HG03045 (cell line): ENCODE measurements around the gene DAPP1.
"Not testable (repeated sequence)": the region's sequence is repeated elsewhere in the genome, so short reads cannot be mapped to it uniquely, and the experiment has no call there.

ENCODE experiments used
- ATAC-seq: cut with Tn5 transposase; IDR thresholded peaks from one replicate; pipeline ENCODE4 v1.9.1; 2021; ENCODE audit warnings: mild to moderate bottlenecking, moderate library complexity; ENCODE audit not compliant: unreplicated experiment

Gene DAPP1

DNA sequence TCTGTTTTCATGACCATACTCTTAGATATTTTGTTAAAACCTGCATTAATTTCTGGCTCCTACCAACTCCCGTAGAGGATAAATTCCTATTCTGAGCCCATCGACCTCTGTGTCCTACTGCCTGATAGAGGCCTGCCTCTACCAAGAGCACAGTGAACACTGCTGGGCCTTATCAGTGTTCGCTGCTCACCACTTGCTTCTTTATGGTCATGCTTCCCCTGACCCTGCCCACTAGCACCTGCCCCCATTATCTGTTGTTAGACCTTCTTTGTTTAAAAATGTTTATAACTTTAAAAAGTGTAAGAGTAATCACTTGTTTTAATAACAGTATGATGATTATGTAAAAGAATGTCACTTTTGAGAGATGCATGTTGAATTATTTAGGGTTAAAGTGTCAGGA, 6.1 kb downstream of the DAPP1 start:
- no peak for ATAC-seq

DNA sequence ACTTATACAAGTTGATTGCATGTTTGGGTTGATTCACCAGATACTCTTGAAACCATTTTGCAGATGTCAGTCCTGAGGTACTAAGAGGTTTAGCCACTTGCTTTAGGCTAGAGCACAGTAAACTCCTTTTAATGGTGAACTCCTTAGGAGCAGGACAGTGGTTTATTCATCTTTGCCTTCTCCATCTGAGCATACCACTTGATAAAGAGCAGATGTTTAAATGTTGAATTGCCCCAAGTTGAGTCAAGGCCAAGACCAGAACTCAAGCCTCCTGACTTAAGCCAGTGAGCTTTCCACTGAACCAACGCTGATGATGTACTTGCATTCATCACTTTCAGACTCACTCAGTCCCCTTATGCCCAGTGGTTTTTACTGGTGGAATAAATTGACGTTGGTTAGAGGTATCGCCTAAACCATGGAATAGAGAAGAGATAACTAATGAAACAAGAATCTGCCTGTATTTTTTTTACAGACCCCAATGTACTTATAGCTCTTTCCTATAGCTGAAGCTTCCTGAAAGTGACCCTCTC, 7.5 kb downstream of the DAPP1 start:
- ATAC-seq, result no peak

DNA sequence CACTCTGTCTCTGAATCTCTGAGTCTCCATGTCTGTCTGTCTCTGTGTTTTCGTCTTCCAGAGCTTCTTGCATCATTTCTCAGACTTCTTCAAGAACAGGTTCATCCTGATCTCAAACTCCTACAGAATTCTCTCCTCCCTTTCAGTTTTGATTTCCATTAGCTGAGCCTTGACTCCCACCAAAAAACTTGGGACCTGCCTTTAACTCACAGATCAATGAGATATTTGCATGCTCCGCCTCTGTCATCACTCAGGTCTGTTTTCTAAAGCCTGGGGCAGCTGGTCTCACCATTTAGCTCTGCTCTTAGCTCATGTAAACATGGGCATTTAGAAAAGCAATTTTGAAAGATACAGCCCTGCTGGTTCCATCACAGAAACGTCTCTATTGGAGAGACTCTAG, 8.6 kb downstream of the DAPP1 start:
- ATAC-seq, result no peak

DNA sequence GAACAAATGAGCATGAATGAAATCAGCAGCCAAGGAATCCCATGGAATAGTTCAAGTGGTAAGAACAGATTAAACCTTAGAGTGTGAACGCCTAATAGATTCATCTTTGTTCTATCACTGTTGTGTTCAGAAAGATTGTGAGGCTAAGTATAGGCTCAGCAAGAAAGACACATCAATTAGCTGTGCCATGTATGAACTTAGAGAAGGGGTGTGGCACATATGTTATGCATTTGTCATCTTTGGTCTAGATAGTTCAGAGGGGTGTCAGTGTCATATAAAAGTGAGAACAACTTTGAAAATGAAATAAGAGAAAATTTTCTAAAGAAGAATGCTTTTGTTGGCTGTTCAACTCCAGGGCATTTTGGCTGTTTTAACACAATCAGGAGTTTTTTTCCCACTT, 9.4 kb downstream of the DAPP1 start:
- ATAC-seq, result no peak

DNA sequence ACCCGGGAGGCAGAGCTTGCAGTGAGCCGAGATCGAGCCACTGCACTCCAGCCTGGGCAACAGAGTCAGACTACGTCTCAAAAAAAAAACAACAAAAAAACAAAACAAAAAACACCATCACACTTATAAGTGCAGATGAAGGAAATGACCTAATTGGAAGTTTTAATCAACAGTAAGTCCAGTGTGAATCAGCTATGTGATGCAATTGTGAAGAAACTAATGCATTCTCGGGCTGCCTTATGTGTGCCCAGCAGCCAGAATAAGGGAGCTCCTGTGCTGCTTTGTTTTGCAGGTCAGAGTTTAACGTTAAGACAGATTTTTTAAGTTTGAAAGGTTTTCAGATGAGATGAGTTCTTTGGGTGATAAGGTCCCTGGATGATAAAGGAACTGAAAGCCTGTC, 10.8 kb downstream of the DAPP1 start:
- no peak for ATAC-seq

DNA sequence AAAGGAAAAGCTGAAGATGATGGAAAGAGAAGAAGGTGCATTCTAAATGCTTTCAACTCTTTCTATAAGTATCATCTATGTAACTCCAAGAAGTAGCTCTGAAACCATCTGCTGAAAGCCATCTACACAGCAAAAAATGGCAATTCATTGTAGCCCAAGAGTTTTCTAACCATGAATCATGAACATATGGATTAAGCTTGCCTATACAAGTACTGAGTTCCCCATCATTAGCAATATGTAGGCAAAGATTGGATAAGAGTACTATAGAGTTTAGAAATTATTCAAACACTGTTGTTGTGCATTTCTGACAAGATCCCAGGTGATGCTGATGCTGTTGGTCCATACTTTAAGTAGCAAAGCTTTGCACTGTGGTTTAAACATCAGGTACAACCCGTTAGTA, 11.2 kb downstream of the DAPP1 start:
- no peak for ATAC-seq

DNA sequence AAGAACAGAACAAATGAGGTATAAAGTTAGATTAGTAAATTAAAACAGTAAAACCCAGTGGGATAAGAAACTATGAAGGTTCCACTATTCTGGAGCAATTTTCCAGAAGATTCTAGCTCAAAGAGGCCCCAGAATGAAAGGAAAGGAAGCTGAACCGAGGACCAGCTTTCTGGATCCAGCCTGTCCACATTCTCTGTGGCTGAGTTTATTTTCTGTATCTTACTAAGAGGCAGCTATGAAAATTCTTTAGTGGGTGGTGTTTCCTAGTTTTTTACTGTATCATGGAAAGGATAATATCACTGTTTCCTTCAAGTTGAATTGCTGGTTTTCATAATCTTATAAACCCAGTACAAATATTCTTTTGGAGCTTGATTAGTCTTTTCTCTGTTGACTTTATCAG, 11.8 kb downstream of the DAPP1 start:
- no peak for ATAC-seq

DNA sequence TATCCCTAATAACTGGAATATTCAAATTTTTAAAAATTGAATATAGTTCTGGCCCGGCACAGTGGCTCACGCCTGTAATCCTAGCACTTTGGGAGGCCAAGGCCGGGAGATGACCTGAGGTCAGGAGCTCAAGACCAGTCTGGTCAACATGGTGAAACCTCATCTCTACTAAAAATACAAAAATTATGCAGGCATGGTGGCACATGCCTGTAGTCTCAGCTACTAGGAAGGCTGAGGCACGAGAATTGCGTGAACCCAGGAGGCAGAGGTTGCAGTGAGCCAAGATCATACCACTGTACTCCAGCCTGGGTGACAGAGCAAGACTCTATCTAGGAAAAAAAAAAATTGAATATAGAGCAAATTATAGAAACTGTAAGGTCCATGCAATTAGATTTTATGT, 13.4 kb downstream of the DAPP1 start:
- ATAC-seq, result not testable (repeated sequence)

DNA sequence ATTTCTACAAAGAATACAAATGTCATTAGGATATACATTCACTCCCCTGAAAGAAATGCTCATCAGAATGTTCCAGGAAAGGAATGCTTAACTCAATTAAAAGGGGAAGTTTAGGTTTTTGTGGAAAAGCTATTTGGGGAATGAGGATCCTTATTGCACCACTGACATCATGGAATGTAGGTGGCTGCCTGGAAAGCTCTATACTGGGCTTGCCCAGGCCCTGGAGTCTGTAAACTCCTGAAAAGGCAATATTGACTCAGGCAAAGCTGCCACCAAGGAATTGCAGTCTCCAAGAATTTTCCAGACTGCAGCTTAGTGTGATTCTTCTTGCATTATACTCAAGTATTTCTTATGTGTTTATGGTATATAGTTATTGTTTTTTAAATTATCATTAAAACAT, 15.7 kb downstream of the DAPP1 start:
- no peak for ATAC-seq

DNA sequence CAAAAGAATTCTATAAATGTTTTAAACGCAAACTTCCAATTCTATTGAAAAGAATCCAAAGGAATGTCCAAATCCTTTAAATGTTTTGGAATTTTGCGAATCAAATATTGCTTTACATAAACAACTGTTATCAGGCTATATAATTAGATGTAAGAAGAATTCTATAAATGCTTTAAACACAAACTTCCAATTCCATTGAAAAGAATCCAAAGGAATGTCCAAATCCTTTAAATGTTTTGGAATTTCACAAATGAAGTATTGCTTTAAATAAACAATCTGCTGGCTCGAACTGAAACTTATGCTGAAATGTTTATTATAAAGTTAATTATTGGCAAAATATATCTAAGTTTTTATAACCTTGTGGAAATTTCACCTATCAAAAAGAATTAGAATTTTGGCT, 16.1 kb downstream of the DAPP1 start:
- no peak for ATAC-seq

DNA sequence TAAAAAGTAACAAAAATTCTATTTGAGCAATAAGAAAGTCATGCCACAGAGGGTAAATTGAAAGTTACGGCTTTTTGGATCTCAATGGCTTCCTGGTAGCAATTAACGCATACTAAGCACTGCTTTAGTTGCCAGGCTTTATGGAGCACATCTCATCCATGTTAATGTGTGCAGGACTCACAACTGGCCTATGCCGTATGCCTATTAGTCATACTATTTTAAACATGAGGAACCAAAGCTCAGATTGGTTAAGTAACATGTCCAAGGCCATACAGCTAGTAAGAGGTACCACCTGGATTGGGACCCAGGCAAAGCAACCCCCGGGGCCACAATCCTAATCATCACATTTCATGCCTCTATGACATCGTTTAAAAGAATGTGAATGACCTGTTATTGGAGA, 17.1 kb downstream of the DAPP1 start:
- no peak for ATAC-seq

DNA sequence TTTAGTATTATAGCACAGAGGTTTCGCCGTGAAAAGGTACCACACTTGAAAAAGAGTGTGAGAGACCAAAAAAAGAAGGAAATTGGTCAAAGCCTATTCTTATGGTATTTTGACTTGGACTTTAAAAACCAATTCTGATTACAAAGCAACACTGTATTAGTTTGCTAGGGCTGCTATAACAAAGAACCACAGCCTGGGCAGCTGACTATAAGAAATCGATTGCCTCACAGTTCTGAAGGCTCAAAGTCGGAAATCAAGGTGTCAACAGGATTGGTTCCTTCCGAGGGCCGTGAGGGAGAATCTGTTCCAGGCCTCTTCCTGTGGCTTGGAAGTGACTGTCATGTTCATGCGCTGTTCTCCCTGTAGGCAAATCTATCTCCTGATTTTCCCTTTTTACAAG, 17.9 kb downstream of the DAPP1 start:
- no peak for ATAC-seq

DNA sequence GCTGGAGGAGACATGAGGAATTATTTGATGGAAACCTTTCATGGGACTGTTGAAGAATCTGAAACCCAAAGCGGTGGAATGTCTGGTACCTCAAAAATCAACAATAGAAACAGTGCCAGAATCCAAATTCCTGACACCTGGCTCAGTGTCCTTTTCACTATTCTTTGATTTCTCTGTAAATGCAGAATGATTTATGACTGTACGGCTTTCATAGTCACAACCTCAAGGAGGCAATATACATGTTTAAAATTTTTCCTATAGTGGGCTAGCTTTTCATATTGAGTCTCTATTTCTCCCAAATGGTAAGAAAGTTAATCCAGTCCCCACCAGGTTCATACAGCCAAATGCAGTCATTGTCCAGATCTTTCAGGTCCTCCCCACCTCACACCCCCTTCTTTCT, 19.3 kb downstream of the DAPP1 start:
- no peak for ATAC-seq

DNA sequence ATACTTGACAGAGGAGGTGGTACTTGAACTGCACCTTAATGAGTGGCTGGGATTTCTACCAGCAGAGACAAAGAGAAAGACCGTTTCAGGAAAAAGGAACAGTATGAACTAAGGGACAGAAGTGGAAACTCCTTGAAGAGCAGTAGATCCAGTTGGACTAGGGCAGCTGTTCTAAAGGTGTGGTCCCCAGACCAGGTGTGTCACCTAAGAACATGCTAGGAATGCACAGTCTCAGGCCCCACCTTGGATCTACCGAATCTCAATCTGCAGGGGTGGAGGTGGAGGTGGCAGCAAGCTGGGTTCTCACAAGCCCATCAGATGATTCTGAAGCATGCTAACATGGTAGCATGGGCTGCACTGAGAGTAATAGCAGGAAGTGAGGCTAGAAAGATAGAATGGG, 22.3 kb downstream of the DAPP1 start:
- ATAC-seq, result no peak

DNA sequence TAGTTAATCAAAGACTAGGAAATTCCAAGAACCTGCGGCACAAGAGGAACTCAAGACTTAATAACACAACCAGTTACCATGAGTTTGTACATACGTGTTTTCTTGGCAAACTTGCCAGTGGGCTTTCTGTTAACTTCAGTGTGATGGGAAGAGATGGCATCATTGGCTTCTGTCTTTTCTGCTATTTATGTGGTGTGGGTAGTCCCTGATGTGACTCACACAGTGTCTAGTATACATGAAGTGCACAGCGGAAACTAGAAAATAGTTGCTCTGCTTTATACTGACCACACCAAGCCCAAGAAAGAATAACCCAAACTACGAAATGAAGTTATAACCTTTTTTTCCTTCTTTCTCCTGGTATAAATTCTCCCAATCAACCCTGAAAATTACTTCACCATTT, 24.5 kb downstream of the DAPP1 start:
- no peak for ATAC-seq

DNA sequence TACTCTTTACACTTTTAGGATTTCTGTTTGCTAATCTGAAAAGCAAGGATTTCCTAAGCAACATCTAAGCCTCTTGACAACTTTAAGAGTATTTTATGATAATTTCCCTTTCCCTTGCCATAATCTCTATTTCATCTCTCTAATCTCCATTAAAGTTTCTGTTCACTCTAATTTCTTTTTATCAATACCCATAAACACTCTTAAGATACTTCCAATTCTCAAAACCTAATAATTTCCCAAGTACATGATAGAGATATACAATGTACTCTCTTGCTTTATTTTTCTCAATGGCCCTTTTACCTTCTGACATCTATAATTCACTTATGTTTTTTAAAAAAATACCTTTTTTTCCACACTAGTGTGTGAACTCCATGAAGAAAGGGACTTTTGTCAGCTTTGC, 26.8 kb downstream of the DAPP1 start:
- no peak for ATAC-seq

DNA sequence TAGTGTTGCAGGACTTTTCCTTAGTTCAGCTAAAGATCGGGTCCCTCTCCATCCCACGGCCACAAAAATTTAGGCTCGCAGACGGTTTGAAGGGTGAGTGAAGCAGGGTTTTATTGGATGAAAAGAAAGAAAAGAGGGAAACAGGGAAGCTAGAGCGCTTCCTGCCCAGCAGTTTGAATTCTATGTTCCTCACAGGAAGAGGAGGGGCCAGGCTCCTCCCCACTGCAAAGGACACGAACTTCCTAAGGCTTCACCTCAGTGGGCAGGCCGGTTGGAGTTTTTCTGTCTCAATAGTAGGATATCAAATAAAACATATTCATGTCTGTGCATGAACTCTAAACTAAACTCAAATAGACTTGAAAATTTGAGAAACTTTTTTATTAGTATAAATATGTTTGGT, 27.4 kb downstream of the DAPP1 start:
- ATAC-seq, result no peak

DNA sequence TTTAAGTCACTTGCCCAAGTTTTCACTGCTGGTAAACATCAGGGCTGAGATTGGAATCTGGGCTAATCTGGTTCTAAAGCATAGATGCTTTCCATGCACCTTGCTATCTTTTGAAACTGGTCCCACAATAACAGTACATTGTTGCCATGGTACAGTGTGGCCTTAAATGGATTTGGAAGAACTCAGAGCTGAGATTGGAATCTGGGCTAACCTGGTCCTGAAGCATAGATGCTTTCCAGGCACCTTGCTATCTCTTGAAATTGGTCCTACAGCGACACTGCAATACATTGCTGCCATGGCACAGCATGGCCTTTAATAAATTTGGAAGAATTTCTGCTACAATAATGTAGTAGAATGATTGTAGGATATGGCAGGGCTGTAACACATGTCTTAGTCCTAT, 28.6 kb downstream of the DAPP1 start:
- ATAC-seq, result no peak

DNA sequence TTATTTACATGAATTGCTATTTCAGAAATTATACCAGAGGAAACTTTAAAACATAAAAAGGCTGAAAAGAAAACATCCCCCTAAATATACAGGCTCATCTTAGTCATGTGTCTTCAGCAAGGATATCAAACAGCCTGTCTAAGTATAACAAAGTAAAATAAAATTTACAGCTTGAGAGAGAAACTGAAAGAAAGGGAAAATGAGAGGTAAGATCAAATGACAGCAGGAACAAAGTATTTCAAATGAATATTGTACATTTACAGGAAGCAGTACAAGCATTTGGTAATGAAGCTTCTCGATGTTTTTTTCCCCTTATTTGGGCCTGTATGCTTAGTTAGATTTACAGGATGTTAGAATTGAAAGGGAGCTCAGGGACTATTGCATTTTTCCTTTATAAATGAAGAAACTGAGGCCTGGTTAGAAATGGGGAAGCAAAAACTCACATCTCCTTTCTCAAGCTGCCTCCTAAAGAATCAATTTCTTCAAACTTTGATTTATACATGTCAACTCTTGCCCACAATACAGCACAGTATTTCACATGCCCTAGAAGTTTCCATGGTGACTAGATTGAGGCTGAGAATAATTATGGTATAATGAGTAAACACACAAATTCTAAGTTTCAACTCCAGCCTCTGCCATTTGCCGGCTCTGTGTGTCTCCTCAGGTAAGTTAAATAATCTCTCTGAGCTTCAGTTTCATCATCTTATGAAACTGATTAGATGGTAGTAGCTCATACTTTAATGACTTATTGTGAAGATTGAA, 29.3 kb downstream of the DAPP1 start:
- no peak for ATAC-seq

DNA sequence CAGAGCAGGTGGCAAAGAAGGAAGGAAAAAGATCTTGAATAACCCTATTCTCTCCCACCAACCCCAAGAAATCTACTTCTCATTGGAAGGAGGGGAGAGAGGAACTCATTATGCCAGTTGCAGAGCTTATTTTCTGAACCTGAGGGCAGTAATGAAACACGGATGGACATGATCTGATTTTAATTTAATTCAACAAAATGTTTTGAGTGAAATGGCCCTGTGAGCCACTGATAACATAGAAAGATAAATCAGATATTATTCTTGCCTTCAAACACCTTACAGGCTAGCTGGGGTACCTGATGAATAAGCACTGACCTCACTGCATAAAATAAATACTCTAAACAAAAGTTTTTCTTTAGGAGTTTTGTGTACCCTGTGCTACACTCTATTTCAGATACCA, 30.3 kb downstream of the DAPP1 start:
- ATAC-seq, result no peak

DNA sequence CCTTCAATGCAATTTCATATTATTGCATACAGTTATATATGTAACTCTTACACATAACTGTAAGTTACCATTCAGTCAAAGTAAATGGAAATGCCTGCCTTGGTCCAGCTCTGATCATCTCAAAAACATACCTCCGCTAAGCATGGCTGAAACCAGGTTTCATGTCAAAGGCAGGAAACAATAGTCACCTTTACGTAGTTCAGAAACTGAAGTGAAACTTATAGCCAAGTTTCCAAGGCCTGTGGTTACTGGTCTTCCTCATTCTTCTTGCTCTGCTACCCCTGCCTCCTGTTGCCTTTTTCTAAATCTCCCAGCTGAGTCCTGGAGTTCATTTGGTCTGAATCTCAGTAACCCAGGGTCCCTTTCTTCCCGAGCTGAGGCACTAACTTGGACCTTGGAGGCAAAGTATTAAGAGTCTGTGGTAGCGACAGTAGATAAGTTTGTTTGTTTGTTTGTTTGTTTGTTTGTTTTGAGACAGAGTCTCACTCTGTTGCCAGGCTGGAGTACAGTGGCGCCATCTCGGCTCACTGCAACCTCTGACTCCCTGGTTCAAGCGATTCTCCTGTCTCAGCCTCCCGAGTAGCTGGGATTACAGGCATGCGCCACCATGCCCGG, 30.8 kb downstream of the DAPP1 start:
- peak; percentile 71 for ATAC-seq

DNA sequence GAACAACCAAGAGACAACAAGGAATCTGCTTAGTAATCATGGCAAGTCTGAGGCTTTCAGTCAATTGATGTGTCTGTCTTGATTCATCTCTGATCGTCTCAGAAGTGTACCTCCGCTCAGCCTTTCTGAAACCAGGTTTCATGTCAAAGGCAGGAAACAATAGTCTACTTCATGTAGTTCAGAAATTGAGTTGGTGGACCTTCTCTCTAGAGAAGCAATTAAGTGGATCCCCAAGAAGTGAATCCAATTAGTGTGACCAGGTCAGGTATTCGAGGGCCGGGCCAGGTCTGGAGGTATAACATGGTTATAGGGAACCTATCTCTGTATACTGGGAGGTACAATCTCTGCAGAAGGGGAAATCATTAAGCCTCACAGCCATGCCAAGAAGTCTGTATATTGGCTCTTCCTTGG, 32.0 kb downstream of the DAPP1 start:
- ATAC-seq, result peak; percentile 29
